Lung (tissue), 12 donors: ENCODE results near the gene KICS2. TPM values are rescaled to one million over a fixed set of nuclear protein-coding genes. Genes with fewer than 3 reads are reported as not detected.

Source experiments
- ATAC-seq: fragments of 200-7000 bp; cut with Tn5 transposase; one replicate; pipeline ENCODE4 v1.9.1; 2020; ENCODE audit warnings: moderate number of reproducible peaks; ENCODE audit not compliant: insufficient read depth, low FRiP score
- DNase-seq, 3 donors: peaks; one replicate each; pipeline ENCODE4 v3.0.0-alpha.2; 2013 to 2017
- H3K27ac ChIP-seq, 2 donors: one replicate each; pipeline ENCODE4 v1.5.1; 2013; ENCODE audit warnings: mild to moderate bottlenecking in 2 of 2, moderate library complexity in 2 of 2, control low read depth in 1 of 2, inconsistent platforms in 1 of 2, low read depth in 1 of 2, low read length in 1 of 2
- H3K27me3 ChIP-seq, 3 donors: one replicate each; pipeline ENCODE4 v1.5.1; 2013; ENCODE audit warnings: low read length in 2 of 3; ENCODE audit not compliant: control insufficient read depth in 3 of 3, insufficient read depth in 3 of 3
- H3K36me3 ChIP-seq, 4 donors: one replicate each; pipeline ENCODE4 v1.5.1; 2013; ENCODE audit warnings: low read length in 4 of 4, mild to moderate bottlenecking in 1 of 4, moderate library complexity in 1 of 4; ENCODE audit not compliant: control insufficient read depth in 4 of 4, insufficient read depth in 4 of 4
- H3K4me1 ChIP-seq, 5 donors: one replicate each; pipeline ENCODE4 v1.5.1; 2013; ENCODE audit warnings: low read length in 5 of 5, mild to moderate bottlenecking in 2 of 5, moderate library complexity in 1 of 5; ENCODE audit not compliant: control insufficient read depth in 5 of 5, insufficient read depth in 5 of 5
- H3K4me3 ChIP-seq: one replicate; pipeline ENCODE4 v1.5.1; 2013; ENCODE audit warnings: mild to moderate bottlenecking, control low read depth, moderate library complexity
- H3K9ac ChIP-seq, 2 donors: one replicate each; pipeline ENCODE4 v1.5.1; 2013; ENCODE audit warnings: low read length in 2 of 2, control low read depth in 1 of 2; ENCODE audit not compliant: insufficient read depth in 1 of 2
- H3K9me3 ChIP-seq, 4 donors: one replicate each; pipeline ENCODE4 v1.5.1; 2013; ENCODE audit warnings: low read length in 3 of 4, mild to moderate bottlenecking in 1 of 4, moderate library complexity in 1 of 4; ENCODE audit not compliant: control insufficient read depth in 4 of 4, insufficient read depth in 3 of 4
- CTCF ChIP-seq: IDR thresholded peaks from 2 replicates; pipeline ENCODE4 v1.5.1; 2012; ENCODE audit warnings: mild to moderate bottlenecking; ENCODE audit errors: control extremely low read depth, extremely low read depth
- WGBS, 2 donors: extraction: QIAGEN DNeasy Blood & Tissue Kit; methylation state at CpG; one replicate each; pipeline ENCODE4 v1.1.7; 2013; 5-methylcytosine and 5-hydroxymethylcytosine counted together
- polyA plus RNA-seq, 2 donors: library from polyadenylated mRNA; stranded (reverse); fragments of 200-250 nt; gene quantifications; one replicate each; pipeline ENCODE4 v1.2.1, GENCODE V29; 2013
- total RNA-seq, 2 donors: library from RNA; depleted of rRNA in 1 of 2; stranded (reverse); fragments of >200 nt in 1 of 2; gene quantifications; one replicate each; pipeline ENCODE4 v1.2.1, GENCODE V29; 2014 to 2021
- donor health status: control.
- donor health status: control.
- donor health status: Bipolar disorder and iron deficiency.
- donor health status: healthy.
- donor health status: DM: yes; HTN: yes; CAD: no.

Gene KICS2
- total and polyA plus RNA-seq, 4 donors: 3.4 to 8.2 (median 5.9) TPM

- no peak for DNase-seq
- Histone ChIP-seq H3K9ac (no peak overlapping the region), H3K9me3 (no peaks in the 10 kb centered on the region), H3K27me3 (no peaks in the 10 kb centered on the region), H3K4me3 (no peak overlapping the region), H3K36me3 (peaks cover 0 to 7% (median 3%) of the 10 kb centered on the region in 4 donors), H3K27ac (no peak overlapping the region), H3K4me1 (no peaks in the 10 kb centered on the region)
- ATAC-seq: no peak
- 86 to 93% methylated on average over 7 of the region's 7 CpGs for WGBS, 2 donors
- no peak for TF ChIP-seq CTCF
These were observed 29.3 kb downstream of the KICS2 start for GRCh38 chr12:64192644-64193444.

GRCh38 chr12:64190140-64190539, 32.0 kb downstream of the KICS2 start:
- no peaks in the 10 kb centered on the region for H3K9me3 ChIP-seq
- H3K9ac ChIP-seq: no peak overlapping the region
- H3K4me3 ChIP-seq: no peak overlapping the region
- peaks cover 0 to 7% (median 3%) of the 10 kb centered on the region in 4 donors for H3K36me3 ChIP-seq
- no peak for TF ChIP-seq CTCF
- ATAC-seq (no peak), DNase-seq (no peak)
- H3K4me1 ChIP-seq: no peaks in the 10 kb centered on the region
- no peak overlapping the region for H3K27ac ChIP-seq
- H3K27me3 ChIP-seq: no peaks in the 10 kb centered on the region

GRCh38 chr12:64189530-64189929, 32.6 kb downstream of the KICS2 start:
- no peak overlapping the region for H3K4me3 ChIP-seq
- H3K9ac ChIP-seq: no peak overlapping the region
- peaks cover 0 to 7% (median 3%) of the 10 kb centered on the region in 4 donors for H3K36me3 ChIP-seq
- DNase-seq (no peak), ATAC-seq (no peak)
- TF ChIP-seq CTCF: no peak
- WGBS, 2 donors: 82 to 90% methylated on average over 1 of the region's 1 CpG
- H3K27ac ChIP-seq: no peak overlapping the region
- no peaks in the 10 kb centered on the region for H3K9me3 ChIP-seq
- no peaks in the 10 kb centered on the region for H3K27me3 ChIP-seq
- H3K4me1 ChIP-seq: no peaks in the 10 kb centered on the region
